Measurements from ENCODE around the gene ALG14.

GRCh38 chr1:94946886-94947285 is 125.9 kb downstream of the ALG14 start:
- TF ChIP-seq ELF4 (IDR thresholded peaks at IDR 0.05) (no peak), SP1 (IDR thresholded peaks at IDR 0.05) (no peak), ARNT (IDR thresholded peaks at IDR 0.05) (no peak), ZNF384 (IDR thresholded peaks at IDR 0.05) (no peak), PKNOX1 (IDR thresholded peaks at IDR 0.05) (no peak)
